NCI-H1105 treated with DMSO at 0.1 percent for 48 hours (cell line): Measurements from ENCODE around the gene LPIN1.
A peak's percentile ranks its signal among the peaks of the same experiment; 100 is the strongest.

ENCODE experiments used
- DNase-seq: peaks from one replicate; lab custom pipeline; 2025; lab: John Stamatoyannopoulos, UW

LPIN1 gene, protein sequence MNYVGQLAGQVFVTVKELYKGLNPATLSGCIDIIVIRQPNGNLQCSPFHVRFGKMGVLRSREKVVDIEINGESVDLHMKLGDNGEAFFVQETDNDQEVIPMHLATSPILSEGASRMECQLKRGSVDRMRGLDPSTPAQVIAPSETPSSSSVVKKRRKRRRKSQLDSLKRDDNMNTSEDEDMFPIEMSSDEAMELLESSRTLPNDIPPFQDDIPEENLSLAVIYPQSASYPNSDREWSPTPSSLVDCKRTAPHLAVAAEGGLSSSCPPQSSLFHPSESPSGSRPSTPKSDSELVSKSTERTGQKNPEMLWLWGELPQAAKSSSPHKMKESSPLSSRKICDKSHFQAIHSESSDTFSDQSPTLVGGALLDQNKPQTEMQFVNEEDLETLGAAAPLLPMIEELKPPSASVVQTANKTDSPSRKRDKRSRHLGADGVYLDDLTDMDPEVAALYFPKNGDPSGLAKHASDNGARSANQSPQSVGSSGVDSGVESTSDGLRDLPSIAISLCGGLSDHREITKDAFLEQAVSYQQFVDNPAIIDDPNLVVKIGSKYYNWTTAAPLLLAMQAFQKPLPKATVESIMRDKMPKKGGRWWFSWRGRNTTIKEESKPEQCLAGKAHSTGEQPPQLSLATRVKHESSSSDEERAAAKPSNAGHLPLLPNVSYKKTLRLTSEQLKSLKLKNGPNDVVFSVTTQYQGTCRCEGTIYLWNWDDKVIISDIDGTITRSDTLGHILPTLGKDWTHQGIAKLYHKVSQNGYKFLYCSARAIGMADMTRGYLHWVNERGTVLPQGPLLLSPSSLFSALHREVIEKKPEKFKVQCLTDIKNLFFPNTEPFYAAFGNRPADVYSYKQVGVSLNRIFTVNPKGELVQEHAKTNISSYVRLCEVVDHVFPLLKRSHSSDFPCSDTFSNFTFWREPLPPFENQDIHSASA

GRCh38 chr2:11746376-11746806 lies at the start of gene LPIN1:
LPIN1 (plus strand) TSS chr2:11746632; CDS start chr2:11765542, 18,910 bp downstream.
- DNase-seq, result peak; percentile 73

- no peak for DNase-seq
These were observed 49.7 kb upstream of the LPIN1 start for GRCh38 chr2:11696736-11697102.

GRCh38 chr2:11697103-11697871 lies 49.1 kb upstream of the LPIN1 start:
- no peak for DNase-seq

DNA sequence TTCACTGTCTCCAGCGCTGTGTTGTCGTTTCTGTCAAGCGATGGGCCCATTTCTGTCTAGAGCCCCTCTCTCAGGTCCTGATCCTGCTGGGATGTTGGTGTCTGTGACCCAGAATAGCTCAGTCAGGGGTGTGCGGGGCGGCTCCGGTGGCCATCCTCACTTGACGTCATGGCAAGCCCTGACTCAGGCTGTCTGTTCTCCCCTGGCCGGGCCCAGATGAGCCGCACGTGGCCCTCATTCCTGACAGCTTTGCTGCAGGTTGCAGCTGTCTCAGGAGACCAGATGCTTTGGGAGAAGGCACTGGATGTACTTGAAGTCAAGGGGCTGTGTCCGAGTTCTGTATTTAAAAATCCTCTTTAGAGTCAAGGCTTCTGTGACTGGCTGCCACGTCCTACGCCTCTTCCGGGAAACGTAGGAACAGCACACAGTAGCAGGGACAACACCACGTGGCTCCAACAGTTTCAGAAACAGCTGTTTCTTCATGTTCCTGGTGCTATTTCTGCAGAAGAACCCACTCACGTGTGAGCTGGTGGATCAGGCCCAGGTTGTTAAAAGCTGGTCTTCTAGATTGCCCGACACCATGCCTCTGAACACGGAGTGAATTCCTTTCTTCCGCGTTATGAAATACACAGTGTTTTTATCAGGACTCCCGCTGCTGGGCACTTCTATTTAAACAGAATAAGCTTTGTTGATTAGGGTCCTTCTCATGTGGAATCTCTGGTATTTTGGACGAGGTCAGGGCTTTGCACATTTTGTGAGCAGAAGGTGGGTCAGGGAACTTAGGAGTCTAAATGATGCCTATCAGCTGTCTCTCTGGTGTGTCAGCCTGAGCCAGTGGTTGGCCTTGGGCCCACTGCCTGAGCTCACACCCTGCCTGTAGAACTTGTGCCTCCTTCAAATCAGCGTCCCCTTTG lies 48.2 kb upstream of the LPIN1 start:
- no peak for DNase-seq

- no peak for DNase-seq
These were observed 46.5 kb upstream of the LPIN1 start for GRCh38 chr2:11699686-11700670.

- no peak for DNase-seq
These were observed 45.2 kb upstream of the LPIN1 start for GRCh38 chr2:11701206-11701605.

GRCh38 chr2:11701751-11702301 lies 44.6 kb upstream of the LPIN1 start:
- no peak for DNase-seq

- no peak for DNase-seq
These were observed 43.5 kb upstream of the LPIN1 start for GRCh38 chr2:11702946-11703345.

DNA sequence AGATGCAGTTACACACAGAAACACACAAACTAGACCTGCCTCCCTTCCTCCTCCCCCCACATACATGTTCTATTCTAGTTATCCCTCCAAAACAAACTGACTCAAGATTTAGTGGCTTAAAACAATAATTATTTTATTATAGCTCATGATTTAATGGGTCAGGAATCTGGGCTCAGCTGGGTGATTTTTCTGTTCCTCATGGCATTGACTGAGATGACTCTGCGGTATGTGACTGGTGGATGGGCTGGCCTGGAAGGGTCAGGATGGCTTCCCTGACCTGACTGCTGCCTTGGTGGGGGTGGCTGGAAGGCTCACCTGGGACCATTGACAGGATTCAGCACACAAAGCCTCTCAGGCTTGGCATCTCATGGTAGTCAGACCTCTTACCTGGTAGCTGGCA lies 42.7 kb upstream of the LPIN1 start:
- DNase-seq, result no peak

- DNase-seq, result no peak
These were observed 41.4 kb upstream of the LPIN1 start for GRCh38 chr2:11705063-11705462.

DNA sequence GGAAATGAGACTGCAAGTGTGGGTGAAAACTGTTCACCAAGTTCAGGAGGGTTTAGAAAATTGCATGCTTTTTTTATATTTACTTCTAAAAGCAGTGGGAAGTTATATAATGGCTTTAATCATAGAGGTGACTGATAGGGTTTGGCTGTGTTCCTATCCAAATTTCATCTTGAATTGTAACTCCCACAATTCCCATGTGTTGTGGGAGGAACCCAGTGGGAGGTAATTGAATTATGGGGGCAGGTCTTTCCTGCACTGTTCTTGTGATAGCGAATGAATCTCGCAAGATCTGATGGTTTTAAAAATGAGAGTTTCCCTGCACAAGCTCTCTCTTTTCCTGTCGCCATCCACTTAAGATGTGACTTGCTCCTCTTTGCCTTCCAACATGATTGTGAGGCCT lies 40.7 kb upstream of the LPIN1 start:
- DNase-seq, result no peak

GRCh38 chr2:11708106-11708505 lies 38.3 kb upstream of the LPIN1 start:
- no peak for DNase-seq

DNA sequence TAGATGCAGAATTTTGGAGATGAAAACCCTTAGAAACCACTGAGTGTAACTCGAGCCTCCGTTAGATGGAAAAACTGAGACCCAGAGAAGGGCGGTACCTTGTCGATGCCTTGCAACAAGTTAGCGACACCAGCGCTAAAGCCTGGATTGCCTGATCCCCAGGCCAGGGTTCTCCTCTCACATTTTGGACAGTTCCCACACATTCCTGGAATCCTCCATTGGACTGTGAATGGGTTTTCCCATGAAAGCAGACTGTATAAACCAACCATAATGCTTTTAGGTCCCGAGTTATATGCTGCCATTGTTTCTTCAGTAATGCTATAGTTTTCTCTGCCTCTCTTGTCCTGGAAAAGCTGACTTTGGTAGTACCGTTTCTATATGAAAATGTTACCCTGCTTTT lies 37.1 kb upstream of the LPIN1 start:
- no peak for DNase-seq

GRCh38 chr2:11710210-11710609 lies 36.2 kb upstream of the LPIN1 start:
- DNase-seq, result no peak

- DNase-seq, result no peak
These were observed 35.6 kb upstream of the LPIN1 start for GRCh38 chr2:11710632-11711353.

DNA sequence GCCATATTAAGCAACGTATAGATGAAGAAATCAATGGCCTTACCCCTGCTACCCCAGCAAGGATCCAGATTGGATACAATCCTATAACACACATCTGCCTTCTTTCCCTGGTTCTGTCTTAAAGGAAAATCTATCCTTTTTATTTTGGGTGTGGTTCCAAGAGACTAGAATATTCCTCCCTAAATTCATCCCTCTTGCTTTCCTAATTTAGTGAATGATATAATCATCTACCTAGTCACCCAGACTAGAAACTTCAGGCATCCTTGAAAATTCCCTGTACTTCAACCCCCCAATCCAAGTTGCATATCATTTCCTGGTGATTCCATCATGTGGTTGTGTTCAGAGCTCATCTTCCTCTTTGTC lies 35.1 kb upstream of the LPIN1 start:
- no peak for DNase-seq

DNA sequence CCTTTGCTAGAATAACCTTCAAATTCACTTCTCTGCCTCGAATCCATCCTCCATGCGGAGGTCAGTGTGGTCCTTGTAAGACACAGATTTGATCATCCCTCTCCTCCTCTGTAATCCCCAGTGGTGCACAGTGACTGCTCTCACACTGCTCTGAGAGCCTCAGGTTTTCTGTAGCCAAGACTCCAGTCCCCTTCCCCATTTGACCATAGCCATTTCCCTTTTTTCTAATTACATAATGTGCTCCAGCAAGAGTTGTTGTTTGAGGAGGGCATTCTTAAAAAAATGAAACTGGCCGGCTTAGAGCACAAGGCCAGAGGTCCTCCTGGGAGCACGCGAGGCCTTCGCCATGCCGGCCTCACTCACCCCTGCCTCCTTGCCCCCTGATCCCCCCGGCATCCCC lies 34.7 kb upstream of the LPIN1 start:
- no peak for DNase-seq

DNA sequence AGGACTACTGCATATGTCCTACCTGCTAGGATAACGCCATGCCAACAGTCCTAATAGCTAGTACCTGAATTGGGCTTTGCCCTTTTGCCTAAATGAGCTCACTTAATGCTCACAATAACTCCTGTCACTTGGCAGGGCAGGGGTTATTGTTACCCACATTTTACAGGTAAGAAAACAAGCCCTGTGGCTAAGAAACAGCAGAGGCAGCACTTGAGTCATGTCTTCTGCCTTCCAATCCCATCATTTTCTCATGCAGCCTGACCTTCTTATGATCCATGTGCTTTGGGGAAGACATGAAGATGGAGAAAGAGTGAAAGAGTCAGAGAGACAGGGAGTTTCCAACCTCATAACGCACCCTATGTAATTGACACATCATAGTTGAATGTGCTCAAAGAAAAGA lies 33.6 kb upstream of the LPIN1 start:
- no peak for DNase-seq

DNA sequence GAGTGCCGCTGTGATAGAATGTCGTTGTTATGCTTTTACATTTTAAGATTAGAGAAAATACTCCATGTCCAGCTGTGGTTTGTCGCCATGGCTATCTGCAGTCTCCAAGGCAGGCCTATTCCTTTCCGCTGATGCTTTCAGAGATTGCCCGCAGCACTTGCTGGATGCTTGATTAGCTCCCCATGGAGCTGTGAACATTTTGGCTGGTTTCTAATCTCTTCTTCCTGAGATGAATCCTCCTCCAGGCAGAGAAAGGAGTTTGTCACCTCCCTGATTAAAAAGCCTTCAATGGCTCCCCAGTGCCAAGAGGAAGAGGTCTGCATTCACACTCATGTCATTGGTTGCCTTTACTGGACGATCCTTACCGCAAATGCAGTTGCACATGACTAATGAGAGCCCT lies 32.6 kb upstream of the LPIN1 start:
- DNase-seq, result no peak
